H9 (cell line): ENCODE data around the gene TLE4. TPM values are rescaled to one million over a fixed set of nuclear protein-coding genes. Genes with fewer than 3 reads are reported as not detected.

Source experiments
- DNase-seq: peaks from one replicate; pipeline ENCODE4 v3.0.0-alpha.2; 2017
- H2AFZ ChIP-seq: one replicate; pipeline ENCODE4 v1.6.1; 2013; ENCODE audit warnings: mild to moderate bottlenecking, low read length, control low read depth, moderate library complexity
- H2AK5ac ChIP-seq: 2 replicates; pipeline ENCODE4 v1.6.1; 2013; ENCODE audit warnings: low read length, control low read depth, mixed read lengths; ENCODE audit not compliant: insufficient read length
- H2BK120ac ChIP-seq: one replicate; pipeline ENCODE4 v1.6.1; 2013; ENCODE audit warnings: low read depth, mild to moderate bottlenecking, low read length, control low read depth, inconsistent platforms; ENCODE audit not compliant: poor library complexity, severe bottlenecking
- H2BK12ac ChIP-seq: 2 replicates; pipeline ENCODE4 v1.6.1; 2013; ENCODE audit warnings: low read length, control low read depth, mixed read lengths, low read depth; ENCODE audit not compliant: insufficient read length
- H2BK15ac ChIP-seq: 2 replicates; pipeline ENCODE4 v1.6.1; 2013; ENCODE audit warnings: low read depth, low read length, control low read depth
- H2BK20ac ChIP-seq: one replicate; pipeline ENCODE4 v1.6.1; 2013; ENCODE audit warnings: low read depth, mild to moderate bottlenecking, low read length, control low read depth, inconsistent platforms; ENCODE audit not compliant: poor library complexity, severe bottlenecking
- H2BK5ac ChIP-seq: 2 replicates; pipeline ENCODE4 v1.6.1; 2013; ENCODE audit warnings: low read length, control low read depth, mixed read lengths; ENCODE audit not compliant: insufficient read length
- H3K14ac ChIP-seq: 2 replicates; pipeline ENCODE4 v1.6.1; 2013; ENCODE audit warnings: low read length, control low read depth; ENCODE audit not compliant: insufficient read depth
- H3K18ac ChIP-seq: 2 replicates; pipeline ENCODE4 v1.6.1; 2013; ENCODE audit warnings: low read depth, mild to moderate bottlenecking, mixed read lengths, low read length, control low read depth; ENCODE audit not compliant: insufficient read length
- H3K23ac ChIP-seq: 2 replicates; pipeline ENCODE4 v1.6.1; 2013; ENCODE audit warnings: low read length, control low read depth, mixed read lengths, low read depth; ENCODE audit not compliant: insufficient read length
- H3K23me2 ChIP-seq: 2 replicates; pipeline ENCODE4 v1.6.1; 2013; ENCODE audit warnings: low read depth, mild to moderate bottlenecking, mixed read lengths, low read length, control low read depth; ENCODE audit not compliant: insufficient read length, poor library complexity, severe bottlenecking
- H3K27ac ChIP-seq: 2 replicates; pipeline ENCODE4 v1.5.1; 2013; ENCODE audit warnings: low read length, control low read depth, mixed read lengths, low read depth; ENCODE audit not compliant: insufficient read length
- H3K27me3 ChIP-seq: 2 replicates; pipeline ENCODE4 v1.6.1; 2013; ENCODE audit warnings: low read length, control low read depth, inconsistent platforms; ENCODE audit not compliant: insufficient read depth
- H3K4ac ChIP-seq: 2 replicates; pipeline ENCODE4 v1.6.1; 2013; ENCODE audit warnings: low read depth, mild to moderate bottlenecking, control low read depth, inconsistent platforms, low read length, moderate library complexity
- H3K4me1 ChIP-seq: 2 replicates; pipeline ENCODE4 v1.6.1; 2013; ENCODE audit warnings: low read length, control low read depth, inconsistent platforms; ENCODE audit not compliant: insufficient read depth
- H3K4me2 ChIP-seq: 2 replicates; pipeline ENCODE4 v1.6.1; 2013; ENCODE audit warnings: low read length, control low read depth, mixed read lengths; ENCODE audit not compliant: insufficient read length, insufficient read depth
- H3K56ac ChIP-seq: 2 replicates; pipeline ENCODE4 v1.6.1; 2013; ENCODE audit warnings: low read depth, mild to moderate bottlenecking, mixed read lengths, low read length, control low read depth; ENCODE audit not compliant: insufficient read length
- H3K79me1 ChIP-seq: 2 replicates; pipeline ENCODE4 v1.6.1; 2013; ENCODE audit warnings: low read depth, mild to moderate bottlenecking, moderate library complexity, low read length, control low read depth, inconsistent platforms; ENCODE audit not compliant: insufficient read depth, poor library complexity, severe bottlenecking
- H3K79me2 ChIP-seq: 2 replicates; pipeline ENCODE4 v1.6.1; 2013; ENCODE audit warnings: low read length, control low read depth, inconsistent platforms; ENCODE audit not compliant: insufficient read depth
- H3K9ac ChIP-seq: 2 replicates; pipeline ENCODE4 v1.6.1; 2013; ENCODE audit warnings: low read length, control low read depth, mixed read lengths; ENCODE audit not compliant: insufficient read length; ENCODE audit errors: extremely low read depth
- H3K9me3 ChIP-seq: one replicate; pipeline ENCODE4 v1.6.1; 2013; ENCODE audit warnings: low read depth, low read length, inconsistent platforms; ENCODE audit not compliant: control insufficient read depth
- H3T11ph ChIP-seq: one replicate; pipeline ENCODE4 v1.6.1; 2013; ENCODE audit warnings: mild to moderate bottlenecking, low read length, control low read depth, inconsistent platforms
- H4K20me1 ChIP-seq: one replicate; pipeline ENCODE4 v1.6.1; 2013; ENCODE audit not compliant: control insufficient read depth, insufficient read length, insufficient read depth
- H4K5ac ChIP-seq: 2 replicates; pipeline ENCODE4 v1.6.1; 2013; ENCODE audit warnings: low read depth, mild to moderate bottlenecking, mixed read lengths, low read length, control low read depth; ENCODE audit not compliant: insufficient read length
- H4K8ac ChIP-seq: replicated peaks from 2 replicates; pipeline ENCODE4 v1.6.1; 2013; ENCODE audit warnings: low read length, control low read depth, mixed read lengths, low read depth; ENCODE audit not compliant: insufficient read length
- H4K91ac ChIP-seq: 2 replicates; pipeline ENCODE4 v1.6.1; 2013; ENCODE audit warnings: low read depth, mild to moderate bottlenecking, moderate library complexity, mixed read lengths, low read length, control low read depth; ENCODE audit not compliant: insufficient read length
- H3K27ac Mint-ChIP-seq, 3 experiments: 2 replicates in 2 of 3; 3 replicates in 1 of 3; pipeline ENCODE4 v1.8.0; 2020 to 2021; ENCODE audit warnings: mixed read lengths in 3 of 3, mild to moderate bottlenecking in 1 of 3, moderate library complexity in 1 of 3
- H3K27me3 Mint-ChIP-seq: 2 replicates; pipeline ENCODE4 v1.8.0; 2021; ENCODE audit warnings: low read depth, mild to moderate bottlenecking, moderate library complexity, mixed read lengths
- H3K36me3 Mint-ChIP-seq, 3 experiments: 2 replicates in 2 of 3; 3 replicates in 1 of 3; pipeline ENCODE4 v1.8.0; 2020 to 2021; ENCODE audit warnings: low read depth in 3 of 3, mixed read lengths in 3 of 3; ENCODE audit not compliant: insufficient read depth in 1 of 3
- H3K4me1 Mint-ChIP-seq, 2 experiments: 2 replicates each; pipeline ENCODE4 v1.8.0; 2020; ENCODE audit warnings: mixed read lengths in 2 of 2
- H3K4me3 Mint-ChIP-seq, 2 experiments: 2 replicates in 1 of 2; 3 replicates in 1 of 2; pipeline ENCODE4 v1.8.0; 2020 to 2021; ENCODE audit warnings: mild to moderate bottlenecking in 2 of 2, mixed read lengths in 2 of 2, moderate library complexity in 1 of 2
- H3K9me3 Mint-ChIP-seq, 2 experiments: 2 replicates in 1 of 2; 3 replicates in 1 of 2; pipeline ENCODE4 v1.8.0; 2020; ENCODE audit warnings: mild to moderate bottlenecking in 2 of 2, mixed read lengths in 2 of 2, moderate library complexity in 1 of 2
- CTCF ChIP-seq: fragments of 200-600 bp; sonication (generic); conservative IDR thresholded peaks from 3 replicates; pipeline ENCODE4 v1.8.0; 2021; ENCODE audit warnings: antibody characterized with exemption, mild to moderate bottlenecking
- WGBS: extraction: QIAGEN DNeasy Blood & Tissue Kit; methylation state at CpG from one replicate; pipeline ENCODE4 v1.1.7; 2013; ENCODE audit warnings: missing lambda C conversion rate, low lambda C conversion rate, mixed read lengths; ENCODE audit not compliant: insufficient read length; ENCODE audit errors: extremely low coverage; 5-methylcytosine and 5-hydroxymethylcytosine counted together
- total RNA-seq: library from RNA; stranded (reverse); gene quantifications from 2 replicates; pipeline ENCODE4 v1.2.1, GENCODE V29; 2021

TLE4 gene
- total RNA-seq, 1 experiment from 2014 or later, result 35.1 TPM

GRCh38 chr9:79644048-79644447 lies 72.3 kb downstream of the TLE4 start:
- Histone ChIP-seq H3K4ac (no peak overlapping the region), H3K23ac (no peak overlapping the region), H2AK5ac (no peak overlapping the region), H3K79me2 (no peaks in the 10 kb centered on the region), H2AFZ (no peak overlapping the region), H3K14ac (no peak overlapping the region), H3K23me2 (no peaks in the 10 kb centered on the region), H4K20me1 (no peaks in the 10 kb centered on the region), H2BK120ac (no peak overlapping the region), H2BK15ac (no peak overlapping the region), H4K91ac (no peak overlapping the region), H2BK5ac (no peak overlapping the region), H2BK12ac (no peak overlapping the region), H3K79me1 (no peaks in the 10 kb centered on the region), H3K56ac (no peak overlapping the region), H3K4me1 (no peaks in the 10 kb centered on the region; the same call in 1 of the 2 replicates), H3K18ac (no peak overlapping the region), H3T11ph (no peak overlapping the region), H4K5ac (no peak overlapping the region), H3K9ac (no peak overlapping the region), H3K9me3 (no peaks in the 10 kb centered on the region), H2BK20ac (no peak overlapping the region), H3K27me3 (no peaks in the 10 kb centered on the region), H3K4me2 (no peak overlapping the region), H3K27ac (no peak overlapping the region), H4K8ac (no peak overlapping the region)
- TF ChIP-seq CTCF, result no peak
- Mint-ChIP-seq H3K36me3 (peaks cover 10 to 25% (median 18%) of the 10 kb centered on the region in 3 experiments), H3K27ac (no peak overlapping the region; a peak in 1 of 7 replicates), H3K9me3 (peaks cover 8 to 11% of the 10 kb centered on the region in 2 experiments; a peak in 3 of 5 replicates), H3K4me1 (no peaks in the 10 kb centered on the region; a peak in 2 of 4 replicates), H3K4me3 (no peak overlapping the region), H3K27me3 (no peaks in the 10 kb centered on the region)
- WGBS, result no CpG with 5 or more reads among the region's 6 CpGs
- no peak for DNase-seq
